Thyroid gland (tissue), 4 donors: ENCODE measurements around the gene HMGCS1. TPM values are rescaled to one million over a fixed set of nuclear protein-coding genes. Genes with fewer than 3 reads are reported as not detected.

Experiments used
- DNase-seq, 2 donors: peaks; one replicate each; pipeline ENCODE4 v3.0.0-alpha.2; 2019
- H3K27ac ChIP-seq, 3 donors: fragments of 200-600 bp; sonication (generic); 1 replicate in 2 of 3; 2 replicates in 1 of 3; pipeline ENCODE4 v1.5.1; 2016 to 2019; ENCODE audit warnings: mild to moderate bottlenecking in 1 of 3, moderate library complexity in 1 of 3
- H3K27me3 ChIP-seq: fragments of 200-600 bp; sonication (generic); one replicate; pipeline ENCODE4 v1.5.1; 2019
- H3K36me3 ChIP-seq, 2 donors: fragments of 200-600 bp; sonication (generic); one replicate each; pipeline ENCODE4 v1.5.1; 2016 to 2019
- H3K4me1 ChIP-seq, 2 donors: fragments of 200-600 bp; sonication (generic); one replicate each; pipeline ENCODE4 v1.5.1; 2017 to 2019
- H3K4me3 ChIP-seq, 3 donors: fragments of 200-600 bp; sonication (generic); replicated peaks in 1 of 3; 1 replicate in 2 of 3; 2 replicates in 1 of 3; pipeline ENCODE4 v1.5.1; 2016; ENCODE audit warnings: mild to moderate bottlenecking in 1 of 3
- H3K9me3 ChIP-seq: fragments of 200-600 bp; sonication (generic); one replicate; pipeline ENCODE4 v1.5.1; 2017
- CTCF ChIP-seq, 6 experiments: fragments of 200-600 bp in 3 of 6; fragments of 450-650 bp in 3 of 6; sonication (generic) in 3 of 6; IDR thresholded peaks; one replicate each; pipeline ENCODE4 v1.5.1; 2016 to 2019; ENCODE audit warnings: antibody characterized with exemption in 6 of 6, mild to moderate bottlenecking in 2 of 6, inconsistent platforms in 1 of 6, moderate library complexity in 1 of 6
- POLR2A ChIP-seq, 2 donors: fragments of 450-650 bp; IDR thresholded peaks; one replicate each; pipeline ENCODE4 v1.6.1; 2017; ENCODE audit warnings: antibody characterized with exemption in 2 of 2, mild to moderate bottlenecking in 2 of 2, moderate library complexity in 1 of 2
- WGBS, 2 donors: methylation state at CpG; one replicate each; pipeline ENCODE4 v1.1.5; 2017; 5-methylcytosine and 5-hydroxymethylcytosine counted together
- intact Hi-C: fragments of 100-400 bp; cut with DNase I; formaldehyde crosslinking; loops from one replicate; pipeline ENCODE4 v1.15.1; 2023
- total RNA-seq, 4 donors: library from RNA; depleted of rRNA; stranded (reverse); fragments of >200 nt; gene quantifications; one replicate each; pipeline ENCODE4 v1.2.3, GENCODE V29; 2016

The HMGCS1 gene
- total RNA-seq, 4 donors from 2014 or later: 33.5 to 58.7 (median 44.1) TPM

DNA sequence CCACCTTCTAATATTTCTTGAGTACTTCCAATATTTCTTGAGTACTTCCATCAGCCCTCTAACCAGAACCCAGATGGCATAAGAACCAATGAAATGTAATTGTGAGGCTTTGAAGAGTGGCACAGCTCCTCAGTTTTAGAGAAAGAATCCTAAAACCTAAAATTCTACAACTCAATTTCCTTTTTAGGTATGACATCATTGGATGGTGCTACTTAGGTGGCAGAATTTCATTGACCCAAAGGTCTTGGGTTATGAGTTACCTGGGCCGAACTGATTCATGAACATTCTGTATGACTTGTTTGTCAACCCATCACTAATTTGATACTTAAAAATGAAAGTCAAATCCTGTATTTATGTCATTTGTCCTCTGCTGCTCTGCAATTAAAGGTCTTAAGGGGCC, 13.1 kb downstream of the HMGCS1 start:
- Histone ChIP-seq H3K4me3 (no peak overlapping the region), H3K36me3 (peaks cover 15 to 19% of the 10 kb centered on the region in 2 donors), H3K9me3 (no peaks in the 10 kb centered on the region), H3K27ac (no peak overlapping the region), H3K4me1 (peaks cover 14 to 23% of the 10 kb centered on the region in 2 donors), H3K27me3 (no peaks in the 10 kb centered on the region)
- DNase-seq: no peak
- no peak for TF ChIP-seq POLR2A (IDR thresholded peaks at IDR 0.05)
- no peak for TF ChIP-seq CTCF (IDR thresholded peaks at IDR 0.05)
- 95 to 100% methylated on average over 1 of the region's 1 CpG for WGBS, 2 donors
- intact Hi-C loops: no loop called here

- Histone ChIP-seq H3K4me1 (peaks cover 14 to 24% of the 10 kb centered on the region in 2 donors), H3K27me3 (no peaks in the 10 kb centered on the region), H3K27ac (no peak overlapping the region), H3K9me3 (no peaks in the 10 kb centered on the region), H3K4me3 (no peak overlapping the region), H3K36me3 (peaks cover 20 to 25% of the 10 kb centered on the region in 2 donors)
- 95 to 98% methylated on average over 5 of the region's 5 CpGs for WGBS, 2 donors
- intact Hi-C loops: no loop called here
- DNase-seq: no peak
- no peak for TF ChIP-seq CTCF (IDR thresholded peaks at IDR 0.05)
- no peak for TF ChIP-seq POLR2A (IDR thresholded peaks at IDR 0.05)
These were observed 14.8 kb downstream of the HMGCS1 start for GRCh38 chr5:43298443-43298842.

DNA sequence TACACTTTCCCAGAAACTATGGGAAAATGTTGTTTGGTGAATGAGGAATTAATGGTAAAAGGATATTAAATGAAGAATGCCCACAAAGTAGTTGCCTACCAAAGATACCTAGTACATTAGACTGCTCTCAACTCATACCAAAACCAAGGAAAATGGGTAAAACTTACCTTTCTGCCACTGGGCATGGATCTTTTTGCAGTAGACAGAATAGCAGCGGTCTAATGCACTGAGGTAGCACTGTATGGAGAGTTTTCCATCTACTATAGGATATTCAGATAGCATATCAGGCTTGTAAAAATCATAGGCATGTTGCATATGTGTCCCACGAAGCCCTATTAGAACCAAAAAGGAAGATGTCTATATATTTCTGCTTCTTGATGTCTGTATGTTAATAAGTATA, 16.4 kb downstream of the HMGCS1 start:
- no peak for DNase-seq
- peaks cover 25 to 27% of the 10 kb centered on the region in 2 donors for H3K36me3 ChIP-seq
- no peaks in the 10 kb centered on the region for H3K9me3 ChIP-seq
- WGBS, 2 donors: 94 to 96% methylated on average over 2 of the region's 2 CpGs
- TF ChIP-seq POLR2A (IDR thresholded peaks at IDR 0.05): no peak
- H3K4me1 ChIP-seq: peaks cover 6 to 16% of the 10 kb centered on the region in 2 donors
- no peak overlapping the region for H3K27ac ChIP-seq
- no peak overlapping the region for H3K4me3 ChIP-seq
- H3K27me3 ChIP-seq: no peaks in the 10 kb centered on the region
- intact Hi-C loops: no loop called here

GRCh38 chr5:43295202-43295601, 18.0 kb downstream of the HMGCS1 start:
- no peak overlapping the region for H3K27ac ChIP-seq
- 46 to 51% methylated on average over 2 of the region's 2 CpGs for WGBS, 2 donors
- peaks cover 0 to 8% of the 10 kb centered on the region in 2 donors for H3K4me1 ChIP-seq
- no peaks in the 10 kb centered on the region for H3K27me3 ChIP-seq
- DNase-seq: no peak
- intact Hi-C loops: no loop called here
- H3K9me3 ChIP-seq: no peaks in the 10 kb centered on the region
- H3K4me3 ChIP-seq: no peak overlapping the region
- no peak for TF ChIP-seq CTCF (IDR thresholded peaks at IDR 0.05)
- TF ChIP-seq POLR2A (IDR thresholded peaks at IDR 0.05): no peak
- peaks cover 25 to 30% of the 10 kb centered on the region in 2 donors for H3K36me3 ChIP-seq

GRCh38 chr5:43294226-43294625, 19.0 kb downstream of the HMGCS1 start:
- Histone ChIP-seq H3K9me3 (no peaks in the 10 kb centered on the region), H3K4me3 (no peak overlapping the region), H3K27ac (no peak overlapping the region), H3K4me1 (peaks cover 0 to 10% of the 10 kb centered on the region in 2 donors), H3K36me3 (peaks cover 25 to 30% of the 10 kb centered on the region in 2 donors), H3K27me3 (no peaks in the 10 kb centered on the region)
- intact Hi-C loops: no loop called here
- TF ChIP-seq CTCF (IDR thresholded peaks at IDR 0.05) (no peak), POLR2A (IDR thresholded peaks at IDR 0.05) (no peak)
- no peak for DNase-seq

DNA sequence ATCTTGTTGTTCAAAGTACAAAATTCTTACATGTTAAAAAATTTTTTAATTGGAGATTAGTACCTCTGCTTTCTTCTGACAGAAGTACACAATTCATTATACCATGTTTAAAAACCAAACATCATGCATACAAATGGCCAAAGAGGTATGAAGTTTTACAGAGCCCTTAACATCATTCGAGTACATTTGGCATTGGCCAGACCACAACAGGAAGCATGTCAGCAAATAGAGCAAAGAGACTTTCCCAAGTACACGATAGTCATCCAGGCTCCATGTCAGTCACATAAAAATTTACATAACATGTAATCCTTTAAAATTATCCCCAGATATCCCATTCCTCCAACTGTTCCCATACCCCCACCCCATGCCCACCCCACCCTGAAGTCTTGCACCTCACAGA, 22.5 kb downstream of the HMGCS1 start:
- TF ChIP-seq POLR2A (IDR thresholded peaks at IDR 0.05): no peak
- no peak for TF ChIP-seq CTCF (IDR thresholded peaks at IDR 0.05)
- intact Hi-C loops: no loop called here
- peaks cover 0 to 10% of the 10 kb centered on the region in 2 donors for H3K4me1 ChIP-seq
- H3K27me3 ChIP-seq: no peaks in the 10 kb centered on the region
- no peak for DNase-seq
- no peaks in the 10 kb centered on the region for H3K9me3 ChIP-seq
- H3K27ac ChIP-seq: no peak overlapping the region
- no peak overlapping the region for H3K4me3 ChIP-seq
- 79 to 85% methylated on average over 2 of the region's 2 CpGs for WGBS, 2 donors
- peaks cover 6 to 18% of the 10 kb centered on the region in 2 donors for H3K36me3 ChIP-seq
